GM23338 (cell line): ENCODE data around the gene FGF10. TPM values are rescaled to one million over a fixed set of nuclear protein-coding genes. Genes with fewer than 3 reads are reported as not detected.

ENCODE experiments used
- ATAC-seq: fragments of 200-7000 bp; cut with Tn5 transposase; 3 replicates; pipeline ENCODE4 v1.9.1; 2020
- DNase-seq: peaks from one replicate; pipeline ENCODE4 v3.0.0-alpha.2; 2015; ENCODE audit warnings: low spot score
- H2AFZ ChIP-seq: fragments of 200-600 bp; sonication (generic); 2 replicates; pipeline ENCODE4 v1.8.0; 2016; ENCODE audit warnings: antibody characterized with exemption, mild to moderate bottlenecking, moderate library complexity
- H3F3A ChIP-seq: fragments of 200-600 bp; sonication (generic); replicated peaks from 2 replicates; pipeline ENCODE4 v1.8.0; 2017; ENCODE audit warnings: antibody characterized with exemption, mixed run types, low read depth
- H3K27ac ChIP-seq: fragments of 200-600 bp; sonication (generic); 2 replicates; pipeline ENCODE4 v1.6.1; 2016; ENCODE audit warnings: low read depth
- H3K27me3 ChIP-seq: fragments of 200-600 bp; sonication (generic); 2 replicates; pipeline ENCODE4 v1.8.0; 2016; ENCODE audit warnings: mild to moderate bottlenecking, mixed run types, moderate library complexity; ENCODE audit not compliant: insufficient read depth
- H3K36me3 ChIP-seq: fragments of 200-600 bp; sonication (generic); 2 replicates; pipeline ENCODE4 v1.8.0; 2016; ENCODE audit warnings: mild to moderate bottlenecking; ENCODE audit not compliant: insufficient read depth
- H3K4me1 ChIP-seq: fragments of 200-600 bp; sonication (generic); 2 replicates; pipeline ENCODE4 v1.8.0; 2016; ENCODE audit warnings: mild to moderate bottlenecking, moderate library complexity; ENCODE audit not compliant: insufficient read depth
- H3K4me2 ChIP-seq: fragments of 200-600 bp; sonication (generic); 2 replicates; pipeline ENCODE4 v1.7.1; 2017; ENCODE audit warnings: mixed run types
- H3K4me3 ChIP-seq: fragments of 200-600 bp; sonication (generic); 2 replicates; pipeline ENCODE4 v1.6.1; 2016; ENCODE audit warnings: mixed run types
- H3K79me2 ChIP-seq: fragments of 200-600 bp; sonication (generic); replicated peaks from 2 replicates; pipeline ENCODE4 v1.8.0; 2017; ENCODE audit warnings: mild to moderate bottlenecking; ENCODE audit not compliant: insufficient read depth
- H3K9me2 ChIP-seq: fragments of 200-600 bp; sonication (generic); 2 replicates; pipeline ENCODE4 v1.8.0; 2017; ENCODE audit not compliant: insufficient read depth
- H4K20me1 ChIP-seq: fragments of 200-600 bp; sonication (generic); replicated peaks from 2 replicates; pipeline ENCODE4 v1.8.0; 2017; ENCODE audit warnings: mild to moderate bottlenecking; ENCODE audit not compliant: insufficient read depth
- H3K27ac Mint-ChIP-seq: 2 replicates; pipeline ENCODE4 v1.8.0; 2020; ENCODE audit warnings: inconsistent platforms, mild to moderate bottlenecking, moderate library complexity, mixed read lengths
- H3K27me3 Mint-ChIP-seq: 3 replicates; pipeline ENCODE4 v1.8.0; 2022; ENCODE audit warnings: low read depth, mild to moderate bottlenecking, moderate library complexity, mixed read lengths, inconsistent platforms; ENCODE audit not compliant: insufficient read depth, poor library complexity
- H3K36me3 Mint-ChIP-seq: 3 replicates; pipeline ENCODE4 v1.8.0; 2021; ENCODE audit warnings: low read depth, mild to moderate bottlenecking, inconsistent platforms, moderate library complexity, mixed read lengths
- H3K4me1 Mint-ChIP-seq: 3 replicates; pipeline ENCODE4 v1.8.0; 2020; ENCODE audit warnings: mild to moderate bottlenecking, inconsistent platforms, mixed read lengths
- H3K4me3 Mint-ChIP-seq: 3 replicates; pipeline ENCODE4 v1.8.0; 2021; ENCODE audit warnings: moderate library complexity, mild to moderate bottlenecking, inconsistent platforms, mixed read lengths
- H3K9me3 Mint-ChIP-seq: 3 replicates; pipeline ENCODE4 v1.8.0; 2020; ENCODE audit warnings: moderate library complexity, mild to moderate bottlenecking, inconsistent platforms, mixed read lengths
- CREB1 ChIP-seq: fragments of 250-450 bp; sonication (Bioruptor Pico); IDR thresholded peaks from 2 replicates; pipeline ENCODE4 v1.5.0; 2020; ENCODE audit warnings: low read depth, mild to moderate bottlenecking, moderate library complexity
- ETS1 ChIP-seq: IDR thresholded peaks from 2 replicates; pipeline ENCODE4 v1.6.1; 2016; ENCODE audit warnings: antibody characterized with exemption
- EZH2 ChIP-seq: fragments of 200-600 bp; sonication (generic); IDR thresholded peaks from one replicate; pipeline ENCODE4 v1.8.0; 2017; ENCODE audit warnings: antibody characterized with exemption, mild to moderate bottlenecking, low read depth; ENCODE audit not compliant: unreplicated experiment
- EZH2phosphoT487 ChIP-seq: fragments of 200-600 bp; sonication (generic); IDR thresholded peaks from one replicate; pipeline ENCODE4 v1.8.1; 2018; ENCODE audit warnings: antibody characterized with exemption; ENCODE audit not compliant: unreplicated experiment
- JUNB ChIP-seq: IDR thresholded peaks from one replicate; pipeline ENCODE4 v1.6.1; 2016; ENCODE audit warnings: antibody characterized with exemption; ENCODE audit not compliant: unreplicated experiment
- NANOG ChIP-seq: IDR thresholded peaks from 2 replicates; pipeline ENCODE4 v1.6.1; 2016; ENCODE audit warnings: antibody characterized with exemption, borderline replicate concordance
- REST ChIP-seq: IDR thresholded peaks from one replicate; pipeline ENCODE4 v1.6.1; 2018; ENCODE audit warnings: antibody characterized with exemption; ENCODE audit not compliant: unreplicated experiment
- STAT1 ChIP-seq: IDR thresholded peaks from one replicate; pipeline ENCODE4 v1.6.1; 2016; ENCODE audit warnings: antibody characterized with exemption; ENCODE audit not compliant: unreplicated experiment
- ZNF114 ChIP-seq: fragments of 250-450 bp; sonication (Bioruptor Pico); IDR thresholded peaks from 2 replicates; pipeline ENCODE4 v1.5.0; 2020; ENCODE audit warnings: mild to moderate bottlenecking, moderate library complexity
- ZNF331 ChIP-seq: fragments of 250-450 bp; sonication (Bioruptor Pico); IDR thresholded peaks from 2 replicates; pipeline ENCODE4 v1.5.0; 2020; ENCODE audit warnings: low read depth, mild to moderate bottlenecking, moderate library complexity
- polyA plus RNA-seq: library from polyadenylated mRNA; unstranded; fragments of >200 nt; fragmentation: Nextera tagmentation; extraction: Ambion mirVana; gene quantifications from 2 replicates; pipeline ENCODE4 v1.2.1, GENCODE V29; 2016
- total RNA-seq: library from RNA; depleted of rRNA; stranded (reverse); fragments of >200 nt; shearing (Covaris generic); gene quantifications from 2 replicates; pipeline ENCODE4 v1.2.3, GENCODE V29; 2014
- TF ChIP-seq, protein P1 (sequence below): fragments of 250-450 bp; sonication (Bioruptor Pico); IDR thresholded peaks from 2 replicates; pipeline ENCODE4 v1.5.0; 2020; ENCODE audit warnings: mild to moderate bottlenecking, moderate library complexity

The FGF10 gene
- total and polyA plus RNA-seq, 2 experiments from 2014 or later: 0.24 to 0.50 TPM

- TF ChIP-seq, protein P1, sequence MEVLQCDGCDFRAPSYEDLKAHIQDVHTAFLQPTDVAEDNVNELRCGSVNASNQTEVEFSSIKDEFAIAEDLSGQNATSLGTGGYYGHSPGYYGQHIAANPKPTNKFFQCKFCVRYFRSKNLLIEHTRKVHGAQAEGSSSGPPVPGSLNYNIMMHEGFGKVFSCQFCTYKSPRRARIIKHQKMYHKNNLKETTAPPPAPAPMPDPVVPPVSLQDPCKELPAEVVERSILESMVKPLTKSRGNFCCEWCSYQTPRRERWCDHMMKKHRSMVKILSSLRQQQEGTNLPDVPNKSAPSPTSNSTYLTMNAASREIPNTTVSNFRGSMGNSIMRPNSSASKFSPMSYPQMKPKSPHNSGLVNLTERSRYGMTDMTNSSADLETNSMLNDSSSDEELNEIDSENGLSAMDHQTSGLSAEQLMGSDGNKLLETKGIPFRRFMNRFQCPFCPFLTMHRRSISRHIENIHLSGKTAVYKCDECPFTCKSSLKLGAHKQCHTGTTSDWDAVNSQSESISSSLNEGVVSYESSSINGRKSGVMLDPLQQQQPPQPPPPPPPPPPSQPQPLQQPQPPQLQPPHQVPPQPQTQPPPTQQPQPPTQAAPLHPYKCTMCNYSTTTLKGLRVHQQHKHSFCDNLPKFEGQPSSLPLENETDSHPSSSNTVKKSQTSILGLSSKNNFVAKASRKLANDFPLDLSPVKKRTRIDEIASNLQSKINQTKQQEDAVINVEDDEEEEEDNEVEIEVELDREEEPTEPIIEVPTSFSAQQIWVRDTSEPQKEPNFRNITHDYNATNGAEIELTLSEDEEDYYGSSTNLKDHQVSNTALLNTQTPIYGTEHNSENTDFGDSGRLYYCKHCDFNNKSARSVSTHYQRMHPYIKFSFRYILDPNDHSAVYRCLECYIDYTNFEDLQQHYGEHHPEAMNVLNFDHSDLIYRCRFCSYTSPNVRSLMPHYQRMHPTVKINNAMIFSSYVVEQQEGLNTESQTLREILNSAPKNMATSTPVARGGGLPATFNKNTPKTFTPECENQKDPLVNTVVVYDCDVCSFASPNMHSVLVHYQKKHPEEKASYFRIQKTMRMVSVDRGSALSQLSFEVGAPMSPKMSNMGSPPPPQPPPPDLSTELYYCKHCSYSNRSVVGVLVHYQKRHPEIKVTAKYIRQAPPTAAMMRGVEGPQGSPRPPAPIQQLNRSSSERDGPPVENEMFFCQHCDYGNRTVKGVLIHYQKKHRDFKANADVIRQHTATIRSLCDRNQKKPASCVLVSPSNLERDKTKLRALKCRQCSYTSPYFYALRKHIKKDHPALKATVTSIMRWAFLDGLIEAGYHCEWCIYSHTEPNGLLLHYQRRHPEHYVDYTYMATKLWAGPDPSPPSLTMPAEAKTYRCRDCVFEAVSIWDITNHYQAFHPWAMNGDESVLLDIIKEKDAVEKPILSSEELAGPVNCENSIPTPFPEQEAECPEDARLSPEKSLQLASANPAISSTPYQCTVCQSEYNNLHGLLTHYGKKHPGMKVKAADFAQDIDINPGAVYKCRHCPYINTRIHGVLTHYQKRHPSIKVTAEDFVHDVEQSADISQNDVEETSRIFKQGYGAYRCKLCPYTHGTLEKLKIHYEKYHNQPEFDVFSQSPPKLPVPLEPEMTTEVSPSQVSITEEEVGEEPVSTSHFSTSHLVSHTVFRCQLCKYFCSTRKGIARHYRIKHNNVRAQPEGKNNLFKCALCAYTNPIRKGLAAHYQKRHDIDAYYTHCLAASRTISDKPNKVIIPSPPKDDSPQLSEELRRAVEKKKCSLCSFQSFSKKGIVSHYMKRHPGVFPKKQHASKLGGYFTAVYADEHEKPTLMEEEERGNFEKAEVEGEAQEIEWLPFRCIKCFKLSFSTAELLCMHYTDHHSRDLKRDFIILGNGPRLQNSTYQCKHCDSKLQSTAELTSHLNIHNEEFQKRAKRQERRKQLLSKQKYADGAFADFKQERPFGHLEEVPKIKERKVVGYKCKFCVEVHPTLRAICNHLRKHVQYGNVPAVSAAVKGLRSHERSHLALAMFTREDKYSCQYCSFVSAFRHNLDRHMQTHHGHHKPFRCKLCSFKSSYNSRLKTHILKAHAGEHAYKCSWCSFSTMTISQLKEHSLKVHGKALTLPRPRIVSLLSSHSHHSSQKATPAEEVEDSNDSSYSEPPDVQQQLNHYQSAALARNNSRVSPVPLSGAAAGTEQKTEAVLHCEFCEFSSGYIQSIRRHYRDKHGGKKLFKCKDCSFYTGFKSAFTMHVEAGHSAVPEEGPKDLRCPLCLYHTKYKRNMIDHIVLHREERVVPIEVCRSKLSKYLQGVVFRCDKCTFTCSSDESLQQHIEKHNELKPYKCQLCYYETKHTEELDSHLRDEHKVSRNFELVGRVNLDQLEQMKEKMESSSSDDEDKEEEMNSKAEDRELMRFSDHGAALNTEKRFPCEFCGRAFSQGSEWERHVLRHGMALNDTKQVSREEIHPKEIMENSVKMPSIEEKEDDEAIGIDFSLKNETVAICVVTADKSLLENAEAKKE: no peak
- TF ChIP-seq EZH2: no peak
- TF ChIP-seq CREB1 (CRISPR knock-in tag): no peak
- no peak for TF ChIP-seq ZNF331 (CRISPR knock-in tag)
These were observed 113.3 kb downstream of the FGF10 start (continued) for GRCh38 chr5:44275908-44276307.

GRCh38 chr5:44275329-44275728 lies 113.9 kb downstream of the FGF10 start:
- no peak overlapping the region for H3K27ac Mint-ChIP-seq
- H3K79me2 ChIP-seq: no peaks in the 10 kb centered on the region
- H3F3A ChIP-seq: no peaks in the 10 kb centered on the region
- H3K36me3 ChIP-seq: no peaks in the 10 kb centered on the region
- H3K36me3 Mint-ChIP-seq: no peaks in the 10 kb centered on the region
- peaks cover 1% of the 10 kb centered on the region for H3K27me3 Mint-ChIP-seq
- no peak overlapping the region for H3K4me2 ChIP-seq
- no peaks in the 10 kb centered on the region for H4K20me1 ChIP-seq
- H2AFZ ChIP-seq: no peak overlapping the region
- no peaks in the 10 kb centered on the region for H3K4me1 Mint-ChIP-seq
- no peaks in the 10 kb centered on the region for H3K9me2 ChIP-seq
- H3K4me1 ChIP-seq: no peaks in the 10 kb centered on the region
- H3K27ac ChIP-seq: no peak overlapping the region
- H3K4me3 ChIP-seq: no peak overlapping the region
- no peaks in the 10 kb centered on the region for H3K27me3 ChIP-seq
- DNase-seq (no peak), ATAC-seq (no peak)
- no peaks in the 10 kb centered on the region for H3K9me3 Mint-ChIP-seq
- no peak overlapping the region for H3K4me3 Mint-ChIP-seq
- TF ChIP-seq EZH2 (no peak), ETS1 (no peak), STAT1 (no peak), NANOG (no peak), REST (no peak), CREB1 (CRISPR knock-in tag) (no peak), EZH2phosphoT487 (no peak), ZNF114 (CRISPR knock-in tag) (no peak), JUNB (no peak)
